ENCODE results near the gene GIGYF2. TPM values are rescaled to one million over a fixed set of nuclear protein-coding genes. Genes with fewer than 3 reads are reported as not detected.

GIGYF2 gene
- total RNA-seq, 1 experiment from 2014 or later: 40.4 TPM

DNA sequence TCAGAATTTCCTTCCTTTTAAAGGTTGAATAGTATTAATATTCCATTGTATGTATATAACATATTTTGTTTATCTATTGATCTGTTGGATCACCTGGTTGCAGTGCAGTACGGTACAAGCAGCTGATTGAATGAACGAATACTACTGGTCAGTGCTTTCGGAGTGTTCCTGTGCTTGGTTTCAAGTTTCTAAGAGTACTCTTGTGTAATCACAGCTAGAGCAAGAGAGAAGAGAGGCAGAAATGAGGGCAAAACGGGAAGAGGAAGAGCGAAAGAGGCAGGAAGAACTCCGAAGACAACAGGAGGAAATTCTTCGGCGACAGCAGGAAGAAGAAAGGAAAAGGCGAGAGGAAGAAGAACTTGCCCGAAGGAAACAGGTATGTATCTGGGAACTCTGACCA lies 119.5 kb downstream of the GIGYF2 start:
- H3K36me3 Mint-ChIP-seq (ENCODE audit: insufficient read depth, unreplicated experiment): peaks cover 37% of the 10 kb centered on the region
- TF ChIP-seq, protein P1, sequence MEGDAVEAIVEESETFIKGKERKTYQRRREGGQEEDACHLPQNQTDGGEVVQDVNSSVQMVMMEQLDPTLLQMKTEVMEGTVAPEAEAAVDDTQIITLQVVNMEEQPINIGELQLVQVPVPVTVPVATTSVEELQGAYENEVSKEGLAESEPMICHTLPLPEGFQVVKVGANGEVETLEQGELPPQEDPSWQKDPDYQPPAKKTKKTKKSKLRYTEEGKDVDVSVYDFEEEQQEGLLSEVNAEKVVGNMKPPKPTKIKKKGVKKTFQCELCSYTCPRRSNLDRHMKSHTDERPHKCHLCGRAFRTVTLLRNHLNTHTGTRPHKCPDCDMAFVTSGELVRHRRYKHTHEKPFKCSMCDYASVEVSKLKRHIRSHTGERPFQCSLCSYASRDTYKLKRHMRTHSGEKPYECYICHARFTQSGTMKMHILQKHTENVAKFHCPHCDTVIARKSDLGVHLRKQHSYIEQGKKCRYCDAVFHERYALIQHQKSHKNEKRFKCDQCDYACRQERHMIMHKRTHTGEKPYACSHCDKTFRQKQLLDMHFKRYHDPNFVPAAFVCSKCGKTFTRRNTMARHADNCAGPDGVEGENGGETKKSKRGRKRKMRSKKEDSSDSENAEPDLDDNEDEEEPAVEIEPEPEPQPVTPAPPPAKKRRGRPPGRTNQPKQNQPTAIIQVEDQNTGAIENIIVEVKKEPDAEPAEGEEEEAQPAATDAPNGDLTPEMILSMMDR (IDR thresholded peaks at IDR 0.05; ENCODE audit: insufficient read depth in 1 of 2, low read depth in 1 of 2, low read length in 1 of 2, severe bottlenecking in 1 of 2, unreplicated experiment in 1 of 2): no peak
- Histone ChIP-seq H3K27me3 (replicated peaks; ENCODE audit: control insufficient read depth, insufficient read depth, low read length) (no peaks in the 10 kb centered on the region), H3K4me1 (no peaks in the 10 kb centered on the region), H3K9me3 (no peaks in the 10 kb centered on the region), H3K36me3 (ENCODE audit: control insufficient read depth, insufficient read depth, low read length) (no peaks in the 10 kb centered on the region; the same call in 1 of the 2 replicates), H3K4me3 (ENCODE audit: low read depth, low read length) (no peak overlapping the region)
- ChIA-PET CTCF (no interaction called here), POLR2A (no interaction called here)
- DNase-seq: no peak
- H3K4me3 Mint-ChIP-seq (ENCODE audit: unreplicated experiment): no peak overlapping the region
- no TSS peak for BruUV-seq (replicated peaks)
- H3K9me3 Mint-ChIP-seq (ENCODE audit: unreplicated experiment): no peaks in the 10 kb centered on the region
- no peak overlapping the region for H3K27ac Mint-ChIP-seq (ENCODE audit: unreplicated experiment)
- no peaks in the 10 kb centered on the region for H3K27me3 Mint-ChIP-seq (ENCODE audit: insufficient read depth, unreplicated experiment)
- H3K4me1 Mint-ChIP-seq (ENCODE audit: low read depth, unreplicated experiment): no peaks in the 10 kb centered on the region
- intact Hi-C loops (cut with micrococcal nuclease; ENCODE audit: unreplicated experiment): no loop called here

DNA sequence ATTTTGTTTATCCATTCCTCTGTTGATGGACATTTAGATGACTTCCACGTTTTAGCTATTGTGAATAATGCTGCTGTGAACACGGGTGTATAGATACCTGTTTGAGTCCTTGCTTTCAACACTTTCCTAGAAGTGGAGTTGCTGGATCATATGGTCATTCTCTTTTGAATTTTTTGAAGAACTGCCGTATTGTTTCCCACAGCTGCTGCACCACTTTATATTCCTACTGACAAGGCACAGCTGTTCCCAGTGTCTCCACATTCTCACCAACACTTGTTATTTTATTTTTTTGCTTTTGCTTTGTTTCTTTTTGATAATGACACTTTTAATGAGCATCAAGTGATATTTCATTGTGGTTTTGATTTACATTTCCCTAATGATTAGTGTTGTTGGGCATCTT lies 120.6 kb downstream of the GIGYF2 start:
- ChIA-PET POLR2A (no interaction called here), CTCF (no interaction called here)
- Mint-ChIP-seq H3K36me3 (ENCODE audit: insufficient read depth, unreplicated experiment) (peaks cover 29% of the 10 kb centered on the region), H3K4me3 (ENCODE audit: unreplicated experiment) (no peak overlapping the region), H3K27ac (ENCODE audit: unreplicated experiment) (no peak overlapping the region), H3K27me3 (ENCODE audit: insufficient read depth, unreplicated experiment) (no peaks in the 10 kb centered on the region), H3K4me1 (ENCODE audit: low read depth, unreplicated experiment) (no peaks in the 10 kb centered on the region), H3K9me3 (ENCODE audit: unreplicated experiment) (no peaks in the 10 kb centered on the region)
- intact Hi-C loops (cut with micrococcal nuclease; ENCODE audit: unreplicated experiment): no loop called here
- TF ChIP-seq, protein P1 (IDR thresholded peaks at IDR 0.05; ENCODE audit: insufficient read depth in 1 of 2, low read depth in 1 of 2, low read length in 1 of 2, severe bottlenecking in 1 of 2, unreplicated experiment in 1 of 2): no peak
- Histone ChIP-seq H3K4me3 (ENCODE audit: low read depth, low read length) (no peak overlapping the region), H3K4me1 (no peaks in the 10 kb centered on the region), H3K27me3 (replicated peaks; ENCODE audit: control insufficient read depth, insufficient read depth, low read length) (no peaks in the 10 kb centered on the region), H3K9me3 (no peaks in the 10 kb centered on the region), H3K36me3 (ENCODE audit: control insufficient read depth, insufficient read depth, low read length) (no peaks in the 10 kb centered on the region)
- BruUV-seq (replicated peaks): no TSS peak
- no peak for DNase-seq

DNA sequence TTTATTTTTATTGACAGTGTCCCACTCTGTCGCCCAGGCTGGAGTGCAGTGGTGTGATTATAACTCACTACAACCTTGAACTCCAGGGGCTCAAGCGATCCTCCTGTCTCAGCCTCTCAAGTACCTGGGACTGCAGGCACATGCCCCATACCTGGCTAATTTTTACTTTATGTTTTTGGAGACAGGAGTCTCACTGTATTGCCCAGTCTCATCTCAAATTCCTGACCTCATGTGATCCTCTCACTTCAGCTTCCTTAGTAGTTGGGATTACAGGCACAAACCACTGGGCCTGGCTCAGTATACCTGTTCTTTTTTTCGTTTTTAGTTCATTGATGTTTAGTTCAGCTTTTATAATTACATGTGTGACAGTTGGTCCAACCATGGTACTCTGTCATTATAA lies 132.9 kb downstream of the GIGYF2 start:
- TF ChIP-seq, protein P1 (IDR thresholded peaks at IDR 0.05; ENCODE audit: insufficient read depth in 1 of 2, low read depth in 1 of 2, low read length in 1 of 2, severe bottlenecking in 1 of 2, unreplicated experiment in 1 of 2): no peak
- intact Hi-C loops (cut with micrococcal nuclease; ENCODE audit: unreplicated experiment): no loop called here
- no peak for DNase-seq
- H3K4me1 Mint-ChIP-seq (ENCODE audit: low read depth, unreplicated experiment): no peaks in the 10 kb centered on the region
- POLR2A ChIA-PET: no interaction called here
- no peak overlapping the region for H3K27ac Mint-ChIP-seq (ENCODE audit: unreplicated experiment)
- no peak overlapping the region for H3K4me3 Mint-ChIP-seq (ENCODE audit: unreplicated experiment)
- Histone ChIP-seq H3K4me3 (ENCODE audit: low read depth, low read length) (no peak overlapping the region), H3K4me1 (no peaks in the 10 kb centered on the region), H3K9me3 (no peaks in the 10 kb centered on the region), H3K27me3 (replicated peaks; ENCODE audit: control insufficient read depth, insufficient read depth, low read length) (no peaks in the 10 kb centered on the region), H3K36me3 (ENCODE audit: control insufficient read depth, insufficient read depth, low read length) (no peaks in the 10 kb centered on the region)
- CTCF ChIA-PET: no interaction called here
- peaks cover 38% of the 10 kb centered on the region for H3K36me3 Mint-ChIP-seq (ENCODE audit: insufficient read depth, unreplicated experiment)
- no TSS peak for BruUV-seq (replicated peaks)
- H3K27me3 Mint-ChIP-seq (ENCODE audit: insufficient read depth, unreplicated experiment): no peaks in the 10 kb centered on the region
- no peaks in the 10 kb centered on the region for H3K9me3 Mint-ChIP-seq (ENCODE audit: unreplicated experiment)
